ENCODE data around the gene KRTAP6-1.

DNA sequence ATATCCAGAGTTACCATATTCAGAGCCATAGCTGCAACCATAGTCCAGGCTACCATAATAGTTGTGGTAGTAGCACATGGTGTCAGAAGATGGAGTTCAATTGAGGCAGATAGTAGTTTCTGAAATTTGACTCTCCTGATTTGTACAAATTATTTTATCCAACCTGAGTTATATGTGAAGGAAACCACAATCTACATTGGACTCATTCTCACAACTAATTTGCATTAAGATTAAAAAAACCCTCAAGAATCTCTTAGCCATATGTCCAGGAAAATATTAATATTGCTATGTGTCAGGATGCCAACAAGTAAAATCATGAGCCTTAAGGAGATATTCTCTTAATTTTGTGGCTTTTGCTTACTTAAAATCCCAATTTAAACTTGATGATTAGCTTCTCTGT is 23.4 kb downstream of the KRTAP6-1 start, which contains the start of gene KRTAP22-2:
- TF ChIP-seq, protein P1, sequence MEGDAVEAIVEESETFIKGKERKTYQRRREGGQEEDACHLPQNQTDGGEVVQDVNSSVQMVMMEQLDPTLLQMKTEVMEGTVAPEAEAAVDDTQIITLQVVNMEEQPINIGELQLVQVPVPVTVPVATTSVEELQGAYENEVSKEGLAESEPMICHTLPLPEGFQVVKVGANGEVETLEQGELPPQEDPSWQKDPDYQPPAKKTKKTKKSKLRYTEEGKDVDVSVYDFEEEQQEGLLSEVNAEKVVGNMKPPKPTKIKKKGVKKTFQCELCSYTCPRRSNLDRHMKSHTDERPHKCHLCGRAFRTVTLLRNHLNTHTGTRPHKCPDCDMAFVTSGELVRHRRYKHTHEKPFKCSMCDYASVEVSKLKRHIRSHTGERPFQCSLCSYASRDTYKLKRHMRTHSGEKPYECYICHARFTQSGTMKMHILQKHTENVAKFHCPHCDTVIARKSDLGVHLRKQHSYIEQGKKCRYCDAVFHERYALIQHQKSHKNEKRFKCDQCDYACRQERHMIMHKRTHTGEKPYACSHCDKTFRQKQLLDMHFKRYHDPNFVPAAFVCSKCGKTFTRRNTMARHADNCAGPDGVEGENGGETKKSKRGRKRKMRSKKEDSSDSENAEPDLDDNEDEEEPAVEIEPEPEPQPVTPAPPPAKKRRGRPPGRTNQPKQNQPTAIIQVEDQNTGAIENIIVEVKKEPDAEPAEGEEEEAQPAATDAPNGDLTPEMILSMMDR (IDR thresholded peaks at IDR 0.05) = no peak
- TF ChIP-seq POLR2A (IDR thresholded peaks at IDR 0.05) = no peak

Data from esophagus squamous epithelium (tissue), 4 donors.